DMS79 (cell line): ENCODE measurements around the gene FGF12.
"Not testable (repeated sequence)": the region's sequence is repeated elsewhere in the genome, so short reads cannot be mapped to it uniquely, and the experiment has no call there.

Experiments used
- DNase-seq: peaks from one replicate; lab custom pipeline; 2025; lab: John Stamatoyannopoulos, UW

FGF12 gene

DNA sequence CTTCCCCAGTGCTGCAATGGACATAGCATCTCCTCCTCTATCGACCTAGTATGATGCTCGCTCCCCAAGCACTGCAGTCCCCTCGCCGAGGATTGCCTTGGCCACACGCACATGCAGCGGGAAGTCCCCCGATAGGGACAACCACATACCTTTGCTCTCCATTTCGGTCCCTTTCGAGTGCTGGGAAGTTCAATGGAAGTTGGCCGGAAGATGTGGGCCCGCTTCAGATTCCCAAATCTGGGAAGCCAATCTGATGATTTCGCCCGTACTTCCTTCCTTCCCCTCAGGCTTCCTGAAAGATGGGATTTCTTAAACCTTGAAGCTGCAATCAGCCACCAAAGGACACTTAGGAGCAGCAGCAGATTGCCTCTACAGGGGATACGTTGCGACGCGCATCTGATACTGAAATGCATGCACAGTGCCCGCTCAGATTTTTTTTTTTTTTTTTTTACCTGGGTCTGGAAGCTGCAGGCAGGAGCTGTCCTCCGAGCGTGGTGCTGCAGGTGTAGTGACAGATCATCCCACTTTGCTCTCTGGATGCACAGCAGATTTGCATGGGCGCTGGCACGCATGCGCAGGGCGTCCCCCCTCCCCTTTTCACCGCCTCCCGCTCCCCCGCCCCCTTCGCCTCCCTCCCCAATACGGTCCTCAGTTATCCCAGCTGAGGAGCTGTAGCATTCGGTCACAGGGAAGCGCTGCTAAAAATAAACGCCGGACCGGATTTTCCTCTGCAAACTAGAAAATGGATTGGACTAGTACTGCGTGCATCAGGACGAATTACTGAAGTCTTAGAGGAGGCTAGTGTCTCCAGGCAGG is at the start of gene FGF12:
FGF12 (minus strand) TSS at position 510 of the 816 bp plus-strand sequence.
- DNase-seq, result no peak

DNA sequence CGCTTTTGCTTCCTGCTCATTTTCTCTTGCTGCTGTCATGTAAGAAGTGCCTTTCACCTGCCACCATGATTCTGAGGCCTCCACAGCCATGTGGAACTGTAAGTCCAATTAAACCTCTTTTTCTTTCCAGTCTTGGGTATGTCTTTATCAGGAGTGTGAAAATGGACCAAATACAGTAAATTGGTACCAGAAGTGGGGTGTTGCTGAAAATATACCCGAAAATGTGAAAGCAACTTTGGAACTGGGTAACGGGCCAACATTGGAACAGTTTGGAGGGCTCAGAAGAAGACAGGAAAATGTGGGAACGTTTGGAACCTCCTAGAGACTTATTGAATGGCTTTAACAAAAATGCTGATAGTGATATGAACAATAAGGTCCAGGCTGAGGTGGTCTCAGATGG is 47.0 kb upstream of the FGF12 start:
- DNase-seq, result not testable (repeated sequence)

DNA sequence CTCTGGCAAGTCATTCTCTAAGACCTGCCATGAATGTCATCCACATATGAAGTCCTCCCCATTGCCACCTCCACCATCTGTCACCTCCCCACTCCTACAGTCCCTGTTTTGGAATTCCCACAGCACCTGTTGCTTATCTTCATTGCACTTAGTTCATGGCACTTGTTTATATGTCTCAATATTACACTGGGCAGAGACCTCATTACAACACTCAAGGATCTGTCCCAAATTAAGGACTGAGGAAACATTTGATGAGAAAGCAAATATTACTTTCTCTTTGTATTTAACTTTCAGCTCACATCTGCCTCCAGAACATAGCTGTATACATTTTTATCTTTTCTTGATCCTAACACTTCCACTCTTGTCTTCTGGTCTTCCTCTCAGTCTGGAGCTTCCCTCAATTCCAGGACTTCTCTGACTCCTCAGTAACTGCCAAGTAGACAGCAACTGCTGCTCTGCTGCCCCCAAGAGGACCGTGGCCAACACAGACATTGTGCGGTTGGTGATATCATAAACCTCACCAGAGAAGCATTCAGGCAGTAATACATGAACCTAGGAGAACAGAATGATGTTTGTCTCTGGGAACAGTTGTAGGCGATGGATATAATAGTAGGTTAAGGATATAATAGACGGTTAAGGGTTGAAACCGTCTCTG is 45.0 kb upstream of the FGF12 start:
- no peak for DNase-seq

DNA sequence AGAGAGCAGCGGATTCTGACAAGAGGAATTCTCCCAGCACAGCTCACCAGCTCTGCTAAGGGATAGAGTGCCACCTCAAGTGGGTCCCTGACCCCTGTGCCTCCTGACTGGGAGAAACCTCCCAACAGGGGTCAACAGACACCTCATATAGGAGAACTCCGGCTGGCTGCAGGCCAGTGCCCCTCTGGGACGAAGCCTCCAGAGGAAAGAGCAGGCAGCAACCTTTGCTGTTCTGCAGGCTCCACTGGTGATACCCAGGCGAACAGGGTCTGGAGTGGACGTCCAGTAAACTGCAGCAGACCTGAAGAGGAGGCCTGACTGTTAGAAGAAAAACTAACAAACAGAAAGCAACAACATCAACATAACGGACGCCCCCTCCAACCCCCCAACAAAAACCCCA is 31.3 kb upstream of the FGF12 start:
- no peak for DNase-seq

DNA sequence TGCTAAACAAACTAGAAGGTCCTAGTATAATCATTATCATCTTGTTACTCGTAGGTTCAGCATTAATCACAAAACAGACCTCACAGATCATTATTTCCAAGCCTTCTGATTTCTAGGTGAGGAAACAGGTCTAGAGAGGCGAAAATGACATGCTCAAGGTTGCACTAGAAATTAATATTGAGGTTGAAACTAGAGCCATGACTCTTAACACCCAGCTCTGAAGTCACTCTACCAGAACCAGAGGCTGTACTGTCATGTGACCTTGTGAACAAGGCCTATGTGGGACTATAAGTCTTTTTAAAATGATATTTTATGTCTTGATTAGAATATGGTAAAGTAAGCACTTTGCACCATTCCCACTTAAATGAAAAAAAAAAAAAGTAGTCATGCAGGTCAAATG is 23.8 kb upstream of the FGF12 start:
- DNase-seq, result no peak

DNA sequence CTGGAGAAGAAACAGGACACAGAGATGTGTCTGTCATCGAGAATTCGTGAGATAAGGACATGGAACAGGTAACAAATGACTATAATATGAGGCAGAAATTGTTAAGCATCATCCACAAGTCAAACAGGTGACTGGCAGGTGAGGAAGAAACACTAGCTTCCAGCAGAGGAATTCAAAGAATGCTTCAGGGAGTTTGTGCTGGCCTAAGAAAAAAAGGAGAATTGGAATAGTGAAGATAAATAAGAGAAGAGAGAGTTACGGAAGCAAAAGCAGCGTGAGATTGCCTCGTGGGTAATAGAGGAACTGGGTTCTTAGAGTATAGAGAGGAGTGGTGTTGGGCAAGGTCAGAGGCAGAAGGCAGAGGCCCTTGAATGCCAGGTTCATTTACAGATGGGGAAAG is 22.9 kb upstream of the FGF12 start:
- no peak for DNase-seq

DNA sequence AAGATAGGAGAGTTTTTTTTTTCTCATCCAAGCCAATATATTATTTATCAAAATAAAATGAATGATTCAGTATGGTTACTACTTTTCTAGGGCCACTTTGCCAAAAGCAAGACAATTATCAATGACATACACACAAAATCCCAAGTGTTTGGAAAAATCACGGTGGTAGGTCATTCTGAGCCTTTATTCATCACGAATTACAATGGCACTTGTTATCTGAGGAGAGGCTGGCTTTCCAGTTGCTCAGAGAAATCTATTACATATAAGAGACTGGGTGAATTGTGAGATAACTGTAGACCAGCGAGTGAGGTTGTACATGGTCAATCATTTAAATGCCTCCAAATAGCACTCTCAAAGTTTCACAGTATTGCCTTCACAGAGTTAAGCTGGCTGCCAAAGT is 20.4 kb upstream of the FGF12 start:
- no peak for DNase-seq

DNA sequence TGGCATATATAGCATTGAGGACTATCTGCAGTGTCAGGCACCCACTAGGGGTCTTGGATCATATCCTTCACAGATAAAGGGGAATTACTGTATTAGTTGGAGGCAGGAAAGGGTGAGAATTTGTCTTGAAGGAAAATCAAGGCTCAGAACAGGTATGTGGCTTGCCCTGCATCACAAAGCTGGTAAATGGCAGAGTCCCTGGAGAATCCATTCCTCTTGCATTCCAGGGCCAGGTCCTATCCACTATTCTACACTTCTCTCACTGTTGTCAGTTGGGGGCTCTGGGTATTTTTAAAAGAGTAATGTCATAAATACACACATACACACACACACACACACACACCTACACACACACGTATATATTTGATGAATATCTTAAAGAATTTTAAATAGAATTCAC is 19.8 kb upstream of the FGF12 start:
- no peak for DNase-seq

DNA sequence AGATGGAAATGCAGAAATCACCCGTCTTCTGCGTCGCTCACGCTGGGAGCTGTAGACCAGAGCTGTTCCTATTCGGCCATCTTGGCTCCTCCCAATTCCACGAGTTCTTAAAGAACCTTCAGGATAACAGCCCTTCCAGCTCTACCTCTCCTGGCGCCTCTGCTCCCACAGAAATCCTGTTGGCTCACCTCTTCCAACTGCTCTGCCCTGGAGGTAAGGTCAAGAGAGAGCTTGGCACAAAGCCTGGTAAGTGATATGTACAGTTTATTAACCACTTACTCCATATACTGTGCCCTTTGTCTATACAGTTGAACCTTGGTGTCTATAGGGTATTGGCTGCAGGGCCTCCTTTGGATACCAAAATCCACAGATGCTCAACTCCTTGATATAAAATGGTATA is 17.8 kb upstream of the FGF12 start:
- no peak for DNase-seq

DNA sequence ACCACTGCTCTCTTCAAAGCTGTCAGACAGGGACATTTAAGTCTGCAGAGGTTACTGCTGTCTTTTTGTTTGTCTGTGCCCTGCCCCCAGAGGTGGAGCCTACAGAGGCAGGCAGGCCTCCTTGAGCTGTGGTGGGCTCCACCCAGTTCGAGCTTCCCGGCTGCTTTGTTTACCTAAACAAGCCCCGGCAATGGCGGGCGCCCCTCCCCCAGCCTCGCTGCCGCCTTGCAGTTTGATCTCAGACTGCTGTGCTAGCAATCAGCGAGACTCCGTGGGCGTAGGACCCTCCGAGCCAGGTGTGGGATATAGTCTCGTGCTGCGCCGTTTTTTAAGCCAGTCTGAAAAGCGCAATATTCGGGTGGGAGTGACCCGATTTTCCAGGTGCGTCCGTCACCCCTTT is 17.3 kb upstream of the FGF12 start:
- not testable (repeated sequence) for DNase-seq

DNA sequence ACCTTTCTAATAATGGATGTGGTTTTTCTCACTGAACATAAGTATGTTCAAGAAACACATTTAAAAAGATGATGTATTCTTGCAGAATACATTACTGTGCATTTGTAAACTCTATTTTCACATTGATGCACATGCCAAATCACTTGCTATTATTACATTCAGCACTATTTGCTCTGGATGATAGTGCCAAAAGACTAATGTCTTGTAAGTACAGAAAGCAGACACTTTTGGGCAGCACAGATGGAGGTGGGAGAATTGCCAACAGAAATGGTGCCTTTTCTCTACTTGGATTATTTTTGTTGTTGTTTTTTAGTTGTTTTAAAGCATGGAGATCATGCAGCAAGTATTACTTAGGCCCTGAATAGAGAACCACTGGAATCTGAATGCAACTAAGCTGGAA is 10.2 kb upstream of the FGF12 start:
- no peak for DNase-seq

DNA sequence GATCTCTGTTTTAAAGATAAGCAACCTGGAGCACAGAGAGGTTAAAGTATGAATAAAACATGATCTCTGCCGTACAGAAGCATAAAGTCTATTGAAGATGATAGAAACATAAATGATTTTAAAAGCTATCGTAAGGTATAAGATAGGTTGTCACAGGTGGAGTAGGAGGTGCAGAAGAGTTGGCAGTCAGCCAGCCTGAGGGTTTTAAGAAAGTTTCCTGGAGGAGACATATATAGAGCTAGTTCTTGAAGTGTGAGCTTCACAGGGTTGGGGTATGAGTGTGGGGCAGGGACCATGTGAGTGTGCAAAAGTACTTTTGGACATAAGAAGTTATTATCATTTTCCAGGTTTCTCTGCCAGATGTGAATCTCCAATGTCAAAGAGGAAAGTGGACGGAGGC is 3.9 kb upstream of the FGF12 start:
- no peak for DNase-seq

DNA sequence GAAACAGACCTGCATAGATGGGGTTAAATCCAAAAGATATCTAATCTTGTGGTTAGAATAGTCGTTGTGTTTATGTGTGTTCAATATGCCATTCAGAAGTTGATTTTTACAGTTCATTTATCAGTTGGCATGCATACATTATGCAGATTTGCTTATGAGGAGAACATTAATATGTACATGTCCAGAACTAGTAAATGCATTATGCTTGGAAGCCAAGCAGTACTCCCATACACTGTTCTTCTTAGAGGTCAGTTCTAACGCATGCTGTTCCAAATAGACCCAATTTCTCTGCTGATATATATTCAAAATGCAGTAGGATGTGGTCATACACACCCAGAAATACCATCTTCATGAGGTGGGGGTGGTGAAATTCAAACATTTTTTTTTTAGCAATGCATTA is 956 bp downstream of the FGF12 start:
- DNase-seq, result no peak

DNA sequence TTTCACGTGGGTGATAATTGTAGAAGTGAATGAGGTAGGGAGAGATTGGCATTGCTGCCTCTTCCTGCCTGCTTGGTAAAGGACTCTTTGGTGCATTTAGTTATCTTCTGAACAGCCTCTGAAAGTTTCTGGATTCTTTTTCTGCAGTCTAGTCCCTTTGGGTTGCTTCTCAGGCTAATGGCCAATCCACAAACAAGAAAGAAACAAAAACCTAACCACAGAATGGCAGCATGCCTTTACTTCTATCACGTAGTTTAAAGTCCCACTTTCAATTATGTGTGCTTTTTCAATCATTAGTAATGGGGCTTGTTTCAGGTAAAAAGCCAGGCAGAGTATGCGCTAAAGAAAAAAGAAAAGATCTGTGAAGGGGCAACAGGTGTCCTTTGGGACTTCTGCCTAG is 7.4 kb downstream of the FGF12 start:
- DNase-seq, result no peak

DNA sequence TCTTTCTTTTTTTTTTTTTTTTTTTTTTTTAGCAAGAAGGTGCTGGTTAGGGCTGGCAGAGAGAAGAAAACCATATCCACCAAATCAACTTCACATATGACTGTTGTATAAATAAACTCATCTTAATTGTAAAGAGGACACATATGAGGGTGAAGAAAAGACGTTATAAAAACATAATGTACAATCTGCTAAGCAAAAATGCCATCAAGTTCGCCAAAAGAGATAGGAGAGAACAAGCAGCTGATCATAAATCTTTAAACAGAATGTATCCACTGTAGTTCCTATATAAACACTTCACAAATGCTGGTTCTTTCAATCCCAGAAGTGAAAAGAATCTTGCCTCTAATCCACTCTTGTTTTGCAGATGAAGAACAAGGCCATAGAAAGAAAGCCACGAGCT is 9.2 kb downstream of the FGF12 start:
- no peak for DNase-seq

DNA sequence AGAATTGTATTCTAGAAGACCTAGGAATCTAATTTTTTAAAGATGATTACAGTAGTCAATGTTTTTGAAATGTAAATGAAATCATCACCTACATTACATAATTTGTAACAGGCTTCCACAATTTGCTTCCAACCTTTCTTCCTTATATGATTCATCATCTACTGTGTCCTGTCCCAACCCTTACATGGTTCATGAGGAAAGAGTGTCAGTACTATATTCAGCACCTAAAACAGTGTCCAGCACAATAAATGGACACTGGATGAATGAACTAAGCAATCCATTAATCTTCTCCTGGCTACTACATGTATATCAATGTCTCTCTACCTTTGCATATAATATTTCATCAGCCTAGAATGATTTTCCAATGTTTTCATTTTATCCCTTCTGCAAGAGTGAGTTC is 12.2 kb downstream of the FGF12 start:
- DNase-seq, result no peak

DNA sequence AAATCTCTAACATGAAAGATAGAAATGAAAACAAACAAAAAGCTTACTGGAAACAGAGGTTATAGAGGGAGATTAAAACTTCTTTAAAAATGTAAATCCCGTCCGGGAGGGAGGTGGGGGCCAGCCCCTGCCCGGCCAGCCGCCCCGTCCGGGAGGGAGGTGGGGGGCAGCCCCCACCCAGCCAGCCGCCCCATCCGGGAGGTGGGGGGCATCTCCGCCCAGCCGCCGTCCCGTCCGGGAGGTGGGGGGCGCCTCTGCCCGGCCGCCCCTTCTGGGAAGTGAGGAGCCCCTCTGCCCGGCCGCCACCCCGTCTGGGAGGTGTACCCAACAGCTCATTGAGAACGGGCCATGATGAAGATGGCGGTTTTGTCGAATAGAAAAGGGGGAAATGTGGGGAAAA is 16.2 kb downstream of the FGF12 start:
- not testable (repeated sequence) for DNase-seq

DNA sequence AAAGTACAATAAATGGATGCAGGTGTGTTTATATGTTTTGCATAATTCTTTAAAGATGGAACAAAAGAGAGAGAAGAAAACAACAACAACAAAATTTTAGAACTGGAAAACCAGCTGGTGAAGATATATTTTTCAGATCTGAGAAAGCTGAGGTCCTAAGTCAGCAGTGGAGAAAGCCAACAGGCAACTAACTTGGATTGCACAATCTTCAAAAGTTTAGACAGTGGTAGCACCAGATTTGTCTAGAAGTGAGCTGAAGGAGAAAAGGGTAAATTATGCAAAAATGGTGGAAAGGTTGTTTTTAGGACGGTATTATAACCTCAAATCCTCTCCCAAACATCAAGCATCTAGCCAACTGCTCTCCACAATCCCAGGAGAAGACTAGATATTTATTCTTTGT is 17.0 kb downstream of the FGF12 start:
- DNase-seq, result no peak

DNA sequence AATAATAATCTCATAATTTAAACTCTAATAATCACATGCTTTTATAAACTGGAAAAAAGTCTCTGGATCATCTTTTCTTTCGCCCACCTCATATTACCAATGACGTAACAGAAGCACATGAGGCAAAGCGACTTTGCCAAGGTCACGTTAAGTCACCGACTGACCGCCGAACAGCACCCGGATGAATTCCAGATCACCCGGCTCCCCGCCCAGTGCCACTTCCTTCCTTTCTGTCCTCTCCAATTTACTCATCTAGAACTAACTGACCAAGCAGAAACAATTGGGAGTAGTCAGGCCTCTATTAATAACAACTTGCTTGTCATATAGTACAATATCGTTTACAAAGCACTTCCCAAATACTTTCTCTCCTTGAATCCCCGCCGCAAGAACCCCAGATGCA is 21.1 kb downstream of the FGF12 start:
- DNase-seq, result no peak

DNA sequence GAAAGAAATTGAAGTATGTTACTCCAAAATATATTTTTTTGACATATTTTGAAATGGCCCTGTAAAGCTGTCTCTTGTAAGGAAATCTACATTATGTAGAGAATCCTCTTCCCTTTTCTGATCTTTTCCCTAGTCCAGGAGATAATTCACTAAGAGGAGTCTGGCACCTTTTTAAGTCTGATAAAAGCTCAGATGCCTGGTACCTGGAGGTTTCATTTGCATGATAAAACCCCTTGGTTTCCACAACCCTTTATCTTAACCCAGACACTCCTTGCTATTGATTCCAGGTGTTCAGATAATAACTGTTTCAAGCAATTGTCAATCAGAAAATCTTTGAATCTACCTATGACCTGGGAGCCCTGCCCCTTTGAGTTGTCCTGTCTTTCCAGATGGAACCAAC is 26.5 kb downstream of the FGF12 start:
- no peak for DNase-seq

DNA sequence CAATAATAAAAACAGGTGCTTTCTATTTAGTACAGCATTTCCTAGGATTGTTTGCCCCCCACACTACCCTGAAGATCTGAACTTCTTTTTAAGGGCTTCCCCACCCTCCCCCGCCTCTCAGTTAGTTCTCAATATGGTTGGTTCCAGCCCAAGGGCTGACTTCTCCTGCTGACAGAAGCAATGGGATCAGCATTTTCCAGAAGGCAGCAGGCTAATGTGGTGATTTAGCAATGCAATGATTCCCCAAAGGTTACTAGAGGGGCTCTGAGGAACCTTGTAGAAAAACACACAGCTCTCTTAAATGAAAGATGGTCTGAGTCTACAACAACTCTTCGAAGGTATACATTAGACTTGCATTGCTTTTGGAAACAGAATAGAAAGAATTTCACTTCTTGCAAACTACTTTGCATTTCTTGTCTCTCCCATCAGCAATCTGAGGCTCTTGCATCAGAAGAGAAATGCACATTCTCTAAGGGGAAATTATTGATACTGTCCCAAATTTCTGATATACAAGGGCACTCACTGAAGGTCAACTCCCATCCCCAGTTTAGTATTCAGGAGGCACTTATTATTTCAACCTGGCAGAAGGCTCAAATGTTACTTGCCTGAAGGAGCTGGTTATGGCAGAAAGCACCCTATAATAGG is 30.3 kb downstream of the FGF12 start:
- no peak for DNase-seq

DNA sequence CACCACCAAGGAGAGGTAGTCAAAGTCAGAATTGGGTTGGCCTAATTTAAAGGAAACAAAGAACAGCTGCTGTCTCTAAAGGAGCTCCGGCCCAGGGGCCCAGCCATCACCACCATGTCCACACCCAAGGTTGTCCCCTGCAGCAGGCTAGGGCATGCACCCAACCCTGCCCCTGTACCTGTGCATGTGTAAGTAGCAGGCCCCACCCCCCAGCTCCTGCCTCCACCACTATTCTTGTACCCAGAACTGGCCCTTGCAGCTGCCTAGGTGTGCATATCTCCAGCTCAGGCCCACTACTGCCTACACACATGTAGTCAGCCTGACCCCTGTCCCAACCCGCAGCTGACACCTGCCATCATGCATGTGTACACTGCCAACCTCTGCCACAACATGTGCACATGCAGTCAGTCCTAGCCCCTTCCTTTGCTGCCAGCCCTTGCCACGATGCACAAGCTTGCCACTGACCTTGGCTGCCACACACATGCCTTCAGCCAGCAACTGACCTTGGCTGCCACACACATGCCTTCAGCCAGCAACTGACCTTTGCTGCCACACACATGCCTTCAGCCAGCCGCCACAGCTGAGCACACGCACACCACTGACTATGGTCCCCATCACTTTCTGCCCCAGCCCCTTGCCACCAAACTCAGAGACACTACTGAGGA is 39.7 kb downstream of the FGF12 start:
- DNase-seq, result no peak

DNA sequence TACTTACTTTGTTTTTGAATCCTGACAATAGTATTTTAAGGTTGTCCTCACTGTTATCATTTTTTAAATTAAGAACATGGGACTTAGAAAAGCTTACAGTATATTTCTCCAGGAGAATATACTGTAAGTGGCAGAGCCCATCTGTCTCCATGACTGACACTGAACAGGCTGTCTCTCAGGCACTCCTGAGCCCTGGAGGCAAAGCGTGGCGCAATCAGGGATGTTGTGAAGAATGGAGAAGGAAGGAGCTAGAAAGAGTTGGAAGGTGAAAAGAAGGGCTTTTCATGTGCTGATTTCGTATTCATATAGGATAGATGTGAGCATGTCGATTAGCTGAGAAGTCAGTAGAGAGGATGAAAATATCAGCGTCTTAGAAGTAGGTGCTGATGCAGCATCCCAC is 41.5 kb downstream of the FGF12 start:
- no peak for DNase-seq
